BLaER1 (cell line): ENCODE measurements around the gene TRIM24.
"Not testable (repeated sequence)": the region's sequence is repeated elsewhere in the genome, so short reads cannot be mapped to it uniquely, and the experiment has no call there.

Experiments used
- H3K27ac ChIP-seq: shearing (Covaris generic); formaldehyde crosslinking; 2 replicates; pipeline ENCODE4 v1.8.1; 2022
- H3K27me3 ChIP-seq: shearing (Covaris generic); formaldehyde crosslinking; 2 replicates; pipeline ENCODE4 v1.8.1; 2022
- H3K36me3 ChIP-seq: shearing (Covaris generic); formaldehyde crosslinking; 2 replicates; pipeline ENCODE4 v1.8.1; 2022
- H3K4me1 ChIP-seq: shearing (Covaris generic); formaldehyde crosslinking; 2 replicates; pipeline ENCODE4 v1.8.1; 2022
- H3K4me2 ChIP-seq: shearing (Covaris generic); formaldehyde crosslinking; 2 replicates; pipeline ENCODE4 v1.8.1; 2022
- H3K4me3 ChIP-seq: shearing (Covaris generic); formaldehyde crosslinking; 2 replicates; pipeline ENCODE4 v1.8.1; 2022
- H3K9ac ChIP-seq: shearing (Covaris generic); formaldehyde crosslinking; 2 replicates; pipeline ENCODE4 v1.8.1; 2022
- H3K9me3 ChIP-seq: shearing (Covaris generic); formaldehyde crosslinking; 2 replicates; pipeline ENCODE4 v1.8.1; 2022
- H4K20me1 ChIP-seq: shearing (Covaris generic); formaldehyde crosslinking; 2 replicates; pipeline ENCODE4 v1.8.1; 2022
- Cebpa-rat ChIP-seq: shearing (Covaris generic); IDR thresholded peaks from 2 replicates; pipeline ENCODE4 v1.8.1; 2022

Gene TRIM24

DNA sequence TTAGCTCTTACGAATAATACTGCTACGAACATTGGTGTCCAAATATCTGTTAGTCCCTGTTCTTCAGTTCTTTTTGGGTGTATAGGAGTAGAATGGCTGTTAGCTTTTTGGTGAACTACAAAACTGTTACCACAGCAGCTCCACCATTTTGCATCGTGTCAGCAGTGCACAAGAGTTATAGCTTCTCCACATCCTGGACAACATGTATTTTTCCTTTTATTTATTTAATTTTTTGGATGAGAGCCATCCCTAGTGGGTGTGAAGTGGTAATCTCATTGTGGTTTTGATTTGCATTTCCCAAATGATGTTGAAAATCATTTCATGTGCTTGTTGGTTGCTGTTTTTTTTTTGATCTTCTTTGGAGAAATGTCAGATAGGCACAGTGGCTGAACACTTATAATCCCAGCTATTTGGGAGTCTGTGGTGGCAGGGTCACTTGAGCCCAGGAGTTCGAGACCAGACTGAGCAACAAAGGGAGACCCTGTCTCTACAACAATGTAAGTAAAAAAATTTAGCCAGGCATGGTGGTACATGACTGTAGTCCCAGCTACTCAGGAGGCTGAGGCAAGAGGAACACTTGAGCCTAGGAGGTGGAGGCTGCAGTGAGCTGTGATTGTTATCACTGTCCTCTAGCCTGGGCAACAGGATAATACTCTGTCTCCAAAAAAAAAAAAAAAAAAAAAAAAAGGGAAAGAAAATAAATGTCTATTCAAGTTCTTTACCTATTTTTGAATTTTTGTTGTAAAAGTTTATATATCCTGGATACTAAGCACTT lies 31.7 kb downstream of the TRIM24 start:
- Histone ChIP-seq H4K20me1 (peaks cover 86% of the 10 kb centered on the region), H3K4me3 (no peak overlapping the region), H3K4me1 (no peaks in the 10 kb centered on the region), H3K9me3 (peaks cover 60% of the 10 kb centered on the region), H3K27me3 (no peaks in the 10 kb centered on the region), H3K4me2 (no peak overlapping the region), H3K27ac (no peak overlapping the region), H3K36me3 (peaks cover 42% of the 10 kb centered on the region), H3K9ac (no peak overlapping the region)
- no peak for TF ChIP-seq Cebpa-rat

DNA sequence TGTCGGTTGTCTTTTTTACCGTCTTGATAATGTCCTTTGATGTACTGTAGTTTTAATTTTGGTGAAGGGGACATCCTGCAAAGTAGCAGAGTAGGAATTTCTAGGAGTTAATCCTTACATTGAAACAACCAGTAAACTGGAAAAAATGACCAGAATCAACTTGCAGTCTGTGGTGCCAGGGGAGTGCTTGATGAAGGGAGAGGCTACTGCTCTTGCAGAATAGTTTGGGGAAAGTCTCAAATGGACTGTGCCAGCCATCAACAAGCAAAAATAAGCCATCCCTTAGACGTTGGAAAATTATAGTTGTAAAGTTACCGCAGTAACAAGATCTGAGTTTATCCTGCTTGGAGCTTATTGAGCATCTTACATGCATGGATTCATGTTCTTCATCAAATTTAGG lies 32.4 kb downstream of the TRIM24 start:
- Histone ChIP-seq H3K4me1 (no peaks in the 10 kb centered on the region), H3K4me2 (no peak overlapping the region), H3K27me3 (no peaks in the 10 kb centered on the region), H3K9ac (no peak overlapping the region), H4K20me1 (peaks cover 92% of the 10 kb centered on the region), H3K36me3 (peaks cover 47% of the 10 kb centered on the region), H3K27ac (no peak overlapping the region), H3K9me3 (peaks cover 66% of the 10 kb centered on the region), H3K4me3 (no peak overlapping the region)
- TF ChIP-seq Cebpa-rat, result no peak

DNA sequence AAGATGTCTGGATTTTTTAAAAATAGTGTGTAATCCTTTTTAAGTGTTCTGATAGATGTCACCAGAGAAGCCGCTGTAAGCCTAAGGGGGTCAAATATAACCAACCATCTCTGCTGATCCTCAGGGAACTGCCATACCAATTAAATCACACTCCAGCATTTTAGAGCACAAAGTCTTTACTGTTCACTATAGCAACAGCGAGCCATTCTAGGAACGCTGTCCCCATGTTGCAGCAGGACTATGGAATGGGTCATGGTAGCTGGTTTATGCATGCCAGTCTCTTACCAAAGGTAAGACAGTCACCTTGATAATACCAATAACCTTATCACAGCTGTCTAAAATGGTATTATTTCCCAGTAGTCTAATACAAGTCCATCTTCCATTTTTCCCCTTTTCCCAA lies 33.5 kb downstream of the TRIM24 start:
- H3K4me3 ChIP-seq, result no peak overlapping the region
- H4K20me1 ChIP-seq, result peaks cover 100% of the 10 kb centered on the region
- H3K36me3 ChIP-seq, result peaks cover 58% of the 10 kb centered on the region
- no peaks in the 10 kb centered on the region for H3K27me3 ChIP-seq
- H3K9ac ChIP-seq, result no peak overlapping the region
- TF ChIP-seq Cebpa-rat, result no peak
- H3K9me3 ChIP-seq, result peaks cover 69% of the 10 kb centered on the region
- H3K4me1 ChIP-seq, result no peaks in the 10 kb centered on the region
- H3K4me2 ChIP-seq, result no peak overlapping the region
- H3K27ac ChIP-seq, result no peak overlapping the region

DNA sequence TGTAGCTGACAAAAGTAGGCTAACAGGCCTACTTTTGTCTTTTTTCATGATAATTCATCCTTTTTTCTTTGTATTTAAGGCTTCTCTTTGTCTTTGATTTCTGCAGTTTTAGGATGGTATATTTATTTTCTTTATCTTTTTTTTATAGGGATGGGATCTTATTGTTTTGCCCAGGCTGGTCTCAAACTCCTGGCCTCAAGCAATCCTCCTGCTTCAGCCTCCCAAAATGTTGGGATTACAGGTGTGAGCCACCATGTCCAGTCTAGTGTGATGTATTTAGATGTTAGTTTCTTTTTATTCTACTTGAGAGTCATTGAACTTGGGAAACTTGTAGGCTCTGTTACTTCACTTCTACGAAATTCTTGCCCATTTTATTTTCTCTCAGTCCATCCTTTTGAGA lies 35.4 kb downstream of the TRIM24 start:
- Histone ChIP-seq H3K4me2 (no peak overlapping the region), H3K36me3 (peaks cover 69% of the 10 kb centered on the region), H3K4me3 (no peak overlapping the region), H3K4me1 (no peaks in the 10 kb centered on the region), H3K27ac (no peak overlapping the region), H4K20me1 (peaks cover 99% of the 10 kb centered on the region), H3K9ac (no peak overlapping the region), H3K27me3 (no peaks in the 10 kb centered on the region), H3K9me3 (peaks cover 60% of the 10 kb centered on the region)
- TF ChIP-seq Cebpa-rat, result no peak

DNA sequence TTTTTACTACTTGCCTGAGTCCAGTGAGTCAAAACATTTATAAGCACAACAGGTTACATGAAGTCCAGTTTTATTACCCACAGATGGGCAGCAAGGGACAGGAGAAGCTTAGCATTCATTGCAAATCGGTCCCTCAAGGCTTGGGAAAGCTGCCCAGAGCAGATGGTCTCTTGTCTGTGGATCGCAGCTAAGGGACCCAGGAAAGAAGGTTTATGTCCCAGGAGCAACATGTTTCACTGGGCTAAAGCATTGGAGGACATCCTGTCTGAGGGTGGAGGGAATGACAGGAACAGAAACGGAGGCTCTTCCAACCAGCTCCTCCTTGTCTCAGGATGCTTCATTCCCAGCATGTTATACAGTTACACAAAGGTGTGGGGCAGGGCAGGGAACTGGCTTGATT lies 39.3 kb downstream of the TRIM24 start:
- Histone ChIP-seq H3K4me2 (no peak overlapping the region), H3K4me3 (no peak overlapping the region), H3K4me1 (no peaks in the 10 kb centered on the region)

DNA sequence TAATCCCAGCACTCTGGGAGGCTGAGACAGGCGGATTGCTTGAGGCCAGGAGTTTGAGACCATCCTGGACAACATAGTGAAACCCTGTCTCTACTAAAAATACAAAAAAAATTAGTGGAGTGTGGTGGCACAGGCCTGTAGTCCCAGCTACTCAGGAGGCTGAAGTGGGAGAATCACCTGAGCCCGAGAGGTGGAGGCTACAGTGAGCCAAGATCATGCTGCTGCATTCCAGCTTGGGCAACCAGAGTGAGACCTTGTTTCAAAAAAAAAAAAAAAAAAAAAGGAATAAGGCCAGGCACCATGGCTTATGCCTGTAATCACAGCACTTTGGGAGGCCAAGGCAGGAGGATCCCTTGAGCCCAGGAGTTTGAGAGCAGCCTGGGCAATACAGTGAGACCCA lies 40.2 kb downstream of the TRIM24 start:
- Histone ChIP-seq H4K20me1 (peaks cover 90% of the 10 kb centered on the region), H3K36me3 (peaks cover 70% of the 10 kb centered on the region), H3K9me3 (peaks cover 45% of the 10 kb centered on the region)
- H3K9ac ChIP-seq, H3K4me2 ChIP-seq, H3K27ac ChIP-seq, H3K27me3 ChIP-seq, H3K4me1 ChIP-seq, H3K4me3 ChIP-seq: not testable (repeated sequence)

More for the DNA sequence above, 39.3 kb downstream of the TRIM24 start:
- Histone ChIP-seq H3K9ac (no peak overlapping the region), H3K36me3 (peaks cover 63% of the 10 kb centered on the region), H3K27me3 (no peaks in the 10 kb centered on the region), H3K9me3 (peaks cover 42% of the 10 kb centered on the region), H3K27ac (no peak overlapping the region), H4K20me1 (peaks cover 97% of the 10 kb centered on the region)
- no peak for TF ChIP-seq Cebpa-rat

DNA sequence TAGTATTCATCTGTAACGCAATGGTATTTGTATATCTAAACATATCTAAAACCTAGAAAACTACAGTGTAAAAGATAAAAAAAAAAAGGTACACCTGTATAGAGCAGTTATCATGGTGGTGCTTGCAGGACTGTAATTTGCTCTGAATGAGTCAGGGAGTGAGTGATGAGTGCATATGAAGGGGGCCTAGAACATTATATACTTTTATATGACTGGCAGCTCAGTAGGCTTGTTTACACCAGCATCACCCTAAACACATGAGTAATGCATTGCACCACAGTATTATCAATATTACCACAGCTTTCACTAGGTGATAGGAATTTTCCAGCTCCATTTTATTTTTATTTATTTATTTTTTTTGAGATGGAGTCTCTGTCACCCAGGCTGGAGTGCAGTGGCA lies 40.8 kb downstream of the TRIM24 start:
- no peak overlapping the region for H3K9ac ChIP-seq

DNA sequence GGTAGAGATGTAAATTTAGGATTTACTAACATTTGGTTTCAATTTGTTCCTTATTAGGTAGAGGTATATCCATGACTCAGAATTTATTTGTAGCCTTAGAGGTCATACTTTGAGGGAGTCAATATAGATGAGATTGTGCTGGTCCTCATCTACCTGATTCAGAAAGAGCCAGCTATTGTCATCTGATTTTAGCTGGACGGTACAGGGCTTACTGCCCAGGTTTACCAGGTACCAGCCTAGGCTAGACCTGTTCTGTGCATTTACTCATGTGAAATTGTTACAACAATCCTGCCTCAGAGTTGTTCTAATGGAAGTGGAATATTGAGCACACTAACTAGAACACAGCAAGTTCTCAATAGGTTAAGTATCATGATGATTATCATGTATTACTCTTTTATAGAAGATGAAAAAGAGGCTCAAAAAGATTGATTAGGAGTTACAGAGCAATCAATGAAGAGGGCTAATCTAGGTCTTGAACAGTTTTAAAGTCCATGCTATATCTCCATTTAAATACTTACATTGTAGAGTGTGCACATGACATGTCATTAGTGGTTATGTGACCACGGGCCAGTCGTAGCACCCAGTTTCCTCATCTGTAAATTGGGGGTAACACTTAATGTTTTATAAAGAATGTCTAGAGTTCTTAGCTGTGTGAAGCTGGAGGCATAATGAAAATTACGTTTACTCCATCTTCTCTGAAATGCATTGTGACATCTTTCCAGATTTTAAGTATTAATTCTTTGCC lies 42.1 kb downstream of the TRIM24 start:
- H3K9me3 ChIP-seq, result peaks cover 37% of the 10 kb centered on the region
- H3K27ac ChIP-seq, result no peak overlapping the region
- peaks cover 72% of the 10 kb centered on the region for H4K20me1 ChIP-seq
- H3K27me3 ChIP-seq, result no peaks in the 10 kb centered on the region
- H3K4me2 ChIP-seq, result no peak overlapping the region
- TF ChIP-seq Cebpa-rat, result no peak
- no peaks in the 10 kb centered on the region for H3K4me1 ChIP-seq
- H3K9ac ChIP-seq, result no peak overlapping the region
- peaks cover 76% of the 10 kb centered on the region for H3K36me3 ChIP-seq
- H3K4me3 ChIP-seq, result no peak overlapping the region

More for the DNA sequence above, 40.8 kb downstream of the TRIM24 start:
- Histone ChIP-seq H3K4me2 (no peak overlapping the region), H3K4me3 (no peak overlapping the region), H3K27ac (no peak overlapping the region), H3K4me1 (no peaks in the 10 kb centered on the region), H3K9me3 (peaks cover 40% of the 10 kb centered on the region), H3K27me3 (no peaks in the 10 kb centered on the region), H3K36me3 (peaks cover 71% of the 10 kb centered on the region), H4K20me1 (peaks cover 85% of the 10 kb centered on the region)
- no peak for TF ChIP-seq Cebpa-rat

DNA sequence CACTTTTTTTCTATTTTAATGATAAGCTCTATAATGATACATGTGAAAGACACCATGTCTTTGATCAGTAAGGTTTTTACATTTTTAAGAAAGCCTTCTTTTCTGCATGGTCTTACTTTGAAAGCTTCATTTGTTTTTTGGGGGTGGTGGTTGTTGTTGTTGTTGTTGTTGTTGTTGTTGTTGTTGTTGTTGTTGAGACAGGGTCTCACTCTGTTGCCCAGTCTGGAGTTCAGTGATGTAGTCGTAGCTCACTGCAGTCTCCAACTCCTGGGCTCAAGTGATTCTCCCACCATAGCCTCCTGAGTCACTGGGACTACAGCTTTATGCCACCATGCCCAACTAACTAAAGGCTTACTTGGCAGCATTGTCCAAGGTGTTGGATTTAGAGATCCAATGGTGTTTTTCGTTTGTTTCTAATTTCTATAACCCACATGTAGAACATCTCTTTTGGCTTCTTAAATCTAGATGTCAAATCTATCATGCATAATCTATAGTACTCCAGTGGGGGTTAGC lies 45.4 kb downstream of the TRIM24 start:
- Histone ChIP-seq H3K27me3 (no peaks in the 10 kb centered on the region), H3K36me3 (peaks cover 77% of the 10 kb centered on the region), H3K27ac (no peak overlapping the region), H3K4me2 (no peak overlapping the region), H3K9me3 (peaks cover 35% of the 10 kb centered on the region), H3K4me3 (no peak overlapping the region), H3K4me1 (no peaks in the 10 kb centered on the region), H4K20me1 (peaks cover 40% of the 10 kb centered on the region), H3K9ac (no peak overlapping the region)
- no peak for TF ChIP-seq Cebpa-rat

DNA sequence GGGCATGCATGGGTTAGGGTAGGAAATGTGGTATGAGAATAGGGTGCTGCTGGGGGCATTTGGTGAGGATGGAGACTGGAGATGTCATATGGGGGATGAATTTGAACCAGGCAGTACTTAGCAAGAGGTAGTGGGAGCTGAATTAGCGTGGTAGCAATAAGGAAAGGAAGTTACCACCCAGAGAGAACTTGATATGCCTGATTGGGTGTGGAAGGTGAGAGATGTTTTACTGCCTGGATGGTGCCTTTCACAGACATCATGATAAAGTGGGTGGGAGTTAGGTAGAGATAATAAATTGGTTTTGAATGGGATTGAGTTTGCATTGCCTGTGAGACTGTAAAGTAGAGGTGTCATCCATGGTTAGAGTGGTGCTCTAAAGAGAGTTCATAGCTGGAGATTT lies 46.7 kb downstream of the TRIM24 start:
- peaks cover 81% of the 10 kb centered on the region for H3K36me3 ChIP-seq
- TF ChIP-seq Cebpa-rat, result no peak
- H3K4me3 ChIP-seq, result no peak overlapping the region
- peaks cover 47% of the 10 kb centered on the region for H3K9me3 ChIP-seq
- no peaks in the 10 kb centered on the region for H3K4me1 ChIP-seq
- no peak overlapping the region for H3K4me2 ChIP-seq
- H3K27me3 ChIP-seq, result no peaks in the 10 kb centered on the region
- peaks cover 27% of the 10 kb centered on the region for H4K20me1 ChIP-seq
- no peak overlapping the region for H3K27ac ChIP-seq
- no peak overlapping the region for H3K9ac ChIP-seq
